Measurements from ENCODE around the gene ING2. TPM values are rescaled to one million over a fixed set of nuclear protein-coding genes. Genes with fewer than 3 reads are reported as not detected.
"Not testable (repeated sequence)": the region's sequence is repeated elsewhere in the genome, so short reads cannot be mapped to it uniquely, and the experiment has no call there.

The ING2 gene
- polyA plus RNA-seq, 6 donors from 2014 or later: 9.2 to 22.1 (median 11.9) TPM

GRCh38 chr4:183541010-183541751 lies 36.3 kb downstream of the ING2 start:
- Mint-ChIP-seq H3K4me3 (no peak overlapping the region), H3K9me3 (peaks cover 0 to 17% (median 8%) of the 10 kb centered on the region in 7 donors), H3K27me3 (peaks cover 17 to 25% (median 22%) of the 10 kb centered on the region in 3 donors), H3K4me1 (no peaks in the 10 kb centered on the region), H3K27ac (no peak overlapping the region), H3K36me3 (peaks cover 5 to 12% of the 10 kb centered on the region in 2 donors)
- ATAC-seq (ENCODE audit: low read depth in 2 of 2) (no peak), DNase-seq (no peak)

GRCh38 chr4:183541752-183542040 lies 36.8 kb downstream of the ING2 start:
- ATAC-seq (ENCODE audit: low read depth in 2 of 2): no peak

GRCh38 chr4:183543435-183543834 lies 38.6 kb downstream of the ING2 start:
- peaks cover 5 to 12% of the 10 kb centered on the region in 2 donors for H3K36me3 Mint-ChIP-seq
- no peak overlapping the region for H3K27ac Mint-ChIP-seq
- H3K4me3 Mint-ChIP-seq: no peak overlapping the region
- H3K27me3 Mint-ChIP-seq: peaks cover 19 to 31% (median 30%) of the 10 kb centered on the region in 3 donors
- DNase-seq (no peak), ATAC-seq (ENCODE audit: low read depth in 2 of 2) (no peak)
- H3K4me1 Mint-ChIP-seq: no peaks in the 10 kb centered on the region
- H3K9me3 Mint-ChIP-seq: peaks cover 0 to 18% (median 8%) of the 10 kb centered on the region in 7 donors

More at GRCh38 chr4:183541752-183542040, 36.8 kb downstream of the ING2 start:
- H3K4me3 Mint-ChIP-seq: no peak overlapping the region
- H3K9me3 Mint-ChIP-seq: peaks cover 0 to 17% (median 8%) of the 10 kb centered on the region in 7 donors
- peaks cover 5 to 12% of the 10 kb centered on the region in 2 donors for H3K36me3 Mint-ChIP-seq
- H3K27me3 Mint-ChIP-seq: peaks cover 20 to 30% (median 27%) of the 10 kb centered on the region in 3 donors
- no peak for DNase-seq
- H3K27ac Mint-ChIP-seq: no peak overlapping the region
- H3K4me1 Mint-ChIP-seq: no peaks in the 10 kb centered on the region

- no peak for ATAC-seq (ENCODE audit: low read depth in 2 of 2)
- H3K4me1 Mint-ChIP-seq: no peaks in the 10 kb centered on the region
- peaks cover 5 to 12% of the 10 kb centered on the region in 2 donors for H3K36me3 Mint-ChIP-seq
- H3K9me3 Mint-ChIP-seq: peaks cover 0 to 23% (median 8%) of the 10 kb centered on the region in 7 donors
- H3K4me3 Mint-ChIP-seq: no peak overlapping the region
- no peak overlapping the region for H3K27ac Mint-ChIP-seq
- DNase-seq: no peak
- peaks cover 24 to 37% (median 37%) of the 10 kb centered on the region in 3 donors for H3K27me3 Mint-ChIP-seq
Observed at GRCh38 chr4:183544109-183544508, 39.3 kb downstream of the ING2 start.

GRCh38 chr4:183546376-183546775 lies 41.5 kb downstream of the ING2 start:
- Mint-ChIP-seq H3K4me1 (no peaks in the 10 kb centered on the region), H3K27ac (no peak overlapping the region), H3K4me3 (no peak overlapping the region), H3K36me3 (peaks cover 5 to 12% of the 10 kb centered on the region in 2 donors), H3K27me3 (peaks cover 30 to 44% (median 38%) of the 10 kb centered on the region in 3 donors), H3K9me3 (peaks cover 0 to 23% (median 8%) of the 10 kb centered on the region in 7 donors)
- DNase-seq: no peak
- no peak for ATAC-seq (ENCODE audit: low read depth in 2 of 2)

- Mint-ChIP-seq H3K4me3 (no peak overlapping the region), H3K27ac (no peak overlapping the region), H3K27me3 (peaks cover 25 to 39% (median 36%) of the 10 kb centered on the region in 3 donors), H3K4me1 (peaks cover 0 to 5% (median 4%) of the 10 kb centered on the region in 3 donors), H3K36me3 (peaks cover 5 to 10% of the 10 kb centered on the region in 2 donors), H3K9me3 (peaks cover 0 to 23% (median 14%) of the 10 kb centered on the region in 7 donors)
- ATAC-seq (ENCODE audit: low read depth in 2 of 2): no peak
- no peak for DNase-seq
Observed at GRCh38 chr4:183548306-183548705, 43.4 kb downstream of the ING2 start.

GRCh38 chr4:183550345-183551093 lies 45.7 kb downstream of the ING2 start:
- Mint-ChIP-seq H3K27me3 (peaks cover 25 to 29% (median 27%) of the 10 kb centered on the region in 3 donors), H3K36me3 (no peaks in the 10 kb centered on the region), H3K27ac (no peak overlapping the region), H3K4me1 (peaks cover 0 to 5% (median 4%) of the 10 kb centered on the region in 3 donors), H3K4me3 (no peak overlapping the region), H3K9me3 (peaks cover 0 to 11% (median 6%) of the 10 kb centered on the region in 7 donors)
- ATAC-seq (ENCODE audit: low read depth in 2 of 2): no peak
- no peak for DNase-seq

GRCh38 chr4:183552274-183553146 lies 47.7 kb downstream of the ING2 start:
- Mint-ChIP-seq H3K27ac (no peak overlapping the region), H3K9me3 (peaks cover 2 to 13% (median 6%) of the 10 kb centered on the region in 7 donors), H3K27me3 (peaks cover 16 to 23% (median 19%) of the 10 kb centered on the region in 3 donors), H3K4me1 (peaks cover 0 to 5% (median 4%) of the 10 kb centered on the region in 3 donors), H3K4me3 (no peak overlapping the region), H3K36me3 (no peaks in the 10 kb centered on the region)
- ATAC-seq (ENCODE audit: low read depth in 2 of 2) (no peak), DNase-seq (no peak)

- ATAC-seq (ENCODE audit: low read depth in 2 of 2); H3K36me3 Mint-ChIP-seq; H3K4me3 Mint-ChIP-seq: not testable (repeated sequence)
Observed at GRCh38 chr4:183553147-183553478, 48.3 kb downstream of the ING2 start.

GRCh38 chr4:183553601-183554345 lies 48.9 kb downstream of the ING2 start:
- peaks cover 0 to 5% (median 4%) of the 10 kb centered on the region in 3 donors for H3K4me1 Mint-ChIP-seq
- peaks cover 2 to 11% (median 5%) of the 10 kb centered on the region in 7 donors for H3K9me3 Mint-ChIP-seq
- ATAC-seq (ENCODE audit: low read depth in 2 of 2): no peak
- DNase-seq: no peak
- no peak overlapping the region for H3K4me3 Mint-ChIP-seq
- H3K36me3 Mint-ChIP-seq: no peaks in the 10 kb centered on the region
- H3K27me3 Mint-ChIP-seq: peaks cover 5 to 16% (median 16%) of the 10 kb centered on the region in 3 donors
- no peak overlapping the region for H3K27ac Mint-ChIP-seq

More at GRCh38 chr4:183553147-183553478, 48.3 kb downstream of the ING2 start:
- H3K27ac Mint-ChIP-seq, DNase-seq, H3K4me1 Mint-ChIP-seq: not testable (repeated sequence)
- Mint-ChIP-seq H3K9me3 (peaks cover 2 to 13% (median 6%) of the 10 kb centered on the region in 7 donors), H3K27me3 (peaks cover 11 to 22% (median 19%) of the 10 kb centered on the region in 3 donors)

GRCh38 chr4:183554346-183554686 lies 49.5 kb downstream of the ING2 start:
- H3K27me3 Mint-ChIP-seq: peaks cover 6 to 15% (median 14%) of the 10 kb centered on the region in 3 donors
- H3K4me1 Mint-ChIP-seq: peaks cover 0 to 5% (median 4%) of the 10 kb centered on the region in 3 donors
- H3K9me3 Mint-ChIP-seq: peaks cover 0 to 11% (median 4%) of the 10 kb centered on the region in 7 donors
- DNase-seq: no peak
- no peak overlapping the region for H3K4me3 Mint-ChIP-seq
- H3K36me3 Mint-ChIP-seq: no peaks in the 10 kb centered on the region
- no peak overlapping the region for H3K27ac Mint-ChIP-seq
- no peak for ATAC-seq (ENCODE audit: low read depth in 2 of 2)

GRCh38 chr4:183554878-183555585 lies 50.2 kb downstream of the ING2 start:
- Mint-ChIP-seq H3K4me1 (peaks cover 0 to 5% (median 4%) of the 10 kb centered on the region in 3 donors), H3K27ac (no peak overlapping the region), H3K36me3 (no peaks in the 10 kb centered on the region), H3K4me3 (no peak overlapping the region), H3K27me3 (peaks cover 7 to 17% (median 15%) of the 10 kb centered on the region in 3 donors), H3K9me3 (peaks cover 0 to 11% (median 4%) of the 10 kb centered on the region in 7 donors)
- no peak for ATAC-seq (ENCODE audit: low read depth in 2 of 2)
- DNase-seq: no peak

Data from naive B cell (primary cell).